ENCODE data around the gene PURB.

The PURB gene

GRCh38 chr7:44880317-44881018 lies 4.9 kb downstream of the PURB start:
- TF ChIP-seq, protein P1, sequence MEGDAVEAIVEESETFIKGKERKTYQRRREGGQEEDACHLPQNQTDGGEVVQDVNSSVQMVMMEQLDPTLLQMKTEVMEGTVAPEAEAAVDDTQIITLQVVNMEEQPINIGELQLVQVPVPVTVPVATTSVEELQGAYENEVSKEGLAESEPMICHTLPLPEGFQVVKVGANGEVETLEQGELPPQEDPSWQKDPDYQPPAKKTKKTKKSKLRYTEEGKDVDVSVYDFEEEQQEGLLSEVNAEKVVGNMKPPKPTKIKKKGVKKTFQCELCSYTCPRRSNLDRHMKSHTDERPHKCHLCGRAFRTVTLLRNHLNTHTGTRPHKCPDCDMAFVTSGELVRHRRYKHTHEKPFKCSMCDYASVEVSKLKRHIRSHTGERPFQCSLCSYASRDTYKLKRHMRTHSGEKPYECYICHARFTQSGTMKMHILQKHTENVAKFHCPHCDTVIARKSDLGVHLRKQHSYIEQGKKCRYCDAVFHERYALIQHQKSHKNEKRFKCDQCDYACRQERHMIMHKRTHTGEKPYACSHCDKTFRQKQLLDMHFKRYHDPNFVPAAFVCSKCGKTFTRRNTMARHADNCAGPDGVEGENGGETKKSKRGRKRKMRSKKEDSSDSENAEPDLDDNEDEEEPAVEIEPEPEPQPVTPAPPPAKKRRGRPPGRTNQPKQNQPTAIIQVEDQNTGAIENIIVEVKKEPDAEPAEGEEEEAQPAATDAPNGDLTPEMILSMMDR (IDR thresholded peaks at IDR 0.05): no peak

- TF ChIP-seq, protein P1 (IDR thresholded peaks at IDR 0.05): no peak
These were observed 8.9 kb downstream of the PURB start for GRCh38 chr7:44876393-44876792.

DNA sequence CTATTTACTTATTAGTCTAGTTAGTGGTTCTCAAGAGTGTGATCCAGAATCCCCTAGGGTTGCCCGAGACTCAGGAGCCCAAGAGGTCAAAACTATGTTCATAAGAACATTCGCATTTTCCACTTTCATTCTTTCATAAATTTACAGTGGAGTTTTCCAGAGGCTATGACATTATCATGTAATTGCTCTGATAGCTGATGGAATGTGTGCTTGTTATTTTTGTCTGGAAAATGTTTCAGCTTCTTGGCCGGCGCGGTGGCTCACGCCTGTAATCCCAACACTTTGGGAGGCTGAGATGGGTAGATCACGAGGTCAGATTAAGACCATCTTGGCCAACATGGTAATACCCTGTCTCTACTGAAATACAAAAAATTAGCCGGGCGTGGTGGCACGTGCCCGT lies 10.1 kb downstream of the PURB start:
- TF ChIP-seq, protein P1 (IDR thresholded peaks at IDR 0.05): no peak

GRCh38 chr7:44872787-44873186 lies 12.5 kb downstream of the PURB start:
- TF ChIP-seq, protein P1 (IDR thresholded peaks at IDR 0.05): no peak

DNA sequence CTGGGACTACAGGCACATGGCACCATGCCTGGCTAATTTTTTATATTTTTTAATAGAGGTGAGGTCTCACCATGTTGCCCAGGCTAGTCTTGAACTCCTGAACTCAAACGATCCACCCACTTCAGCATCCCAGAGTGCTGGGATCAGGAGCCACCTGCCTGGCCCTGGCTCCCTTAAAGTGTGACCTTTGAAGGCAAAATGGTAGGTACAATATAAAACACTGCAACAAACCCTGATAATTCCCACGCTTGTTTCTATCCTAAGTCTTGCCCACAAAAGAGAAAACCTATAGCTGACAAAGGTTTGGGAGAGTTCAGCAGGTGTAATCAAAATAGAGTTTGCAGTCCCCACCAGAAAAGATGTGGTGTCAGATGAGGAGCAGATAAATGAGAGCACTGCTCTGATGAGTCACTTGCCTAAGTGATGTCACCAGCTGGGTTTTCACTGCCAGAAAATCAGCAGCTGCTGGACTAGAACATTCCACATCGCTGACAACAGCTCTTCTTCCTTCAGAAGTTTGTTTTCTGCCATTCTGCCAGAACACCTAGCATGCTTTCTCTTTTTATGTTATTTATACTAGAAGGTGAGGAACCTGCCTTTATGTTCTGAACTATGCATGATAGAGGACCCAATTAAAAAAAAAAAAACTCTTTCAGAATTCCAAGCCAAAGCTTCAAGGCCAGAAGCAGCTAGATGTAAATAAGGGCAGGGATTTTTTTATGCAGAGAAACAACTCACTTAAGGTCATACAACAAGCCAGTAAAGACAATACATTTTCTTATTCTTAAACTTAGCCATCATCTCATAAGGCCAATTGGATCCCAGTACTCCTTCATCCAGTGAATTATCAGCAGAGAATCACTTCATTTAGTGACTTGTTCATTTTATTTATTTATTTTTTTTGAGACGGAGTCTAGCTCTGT lies 18.0 kb downstream of the PURB start:
- TF ChIP-seq, protein P1 (IDR thresholded peaks at IDR 0.05): no peak

DNA sequence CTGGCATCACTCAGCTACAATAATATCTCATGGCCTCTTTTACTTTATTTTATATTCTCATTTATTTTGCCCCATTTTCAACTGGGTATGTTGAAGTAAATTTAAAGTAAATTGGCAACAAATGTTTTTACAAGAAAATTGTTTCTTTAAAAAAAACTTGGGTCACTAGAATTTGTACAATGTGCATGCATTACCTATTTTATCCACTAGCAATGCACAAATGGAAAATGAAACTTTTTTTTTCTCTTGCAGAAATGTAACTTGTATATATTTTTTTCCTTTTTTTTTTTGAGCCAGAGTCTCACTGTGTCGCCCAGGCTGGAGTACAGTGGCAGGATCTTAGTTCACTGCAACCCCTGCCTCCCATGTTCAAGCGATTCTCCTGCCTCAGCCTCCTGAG lies 27.2 kb downstream of the PURB start:
- TF ChIP-seq, protein P1 (IDR thresholded peaks at IDR 0.05): no peak

- TF ChIP-seq, protein P1 (IDR thresholded peaks at IDR 0.05): no peak
These were observed 30.5 kb downstream of the PURB start for GRCh38 chr7:44854644-44855364.
